HG03558 (cell line): ENCODE measurements around the gene GTF2A1.
A peak's percentile ranks its signal among the peaks of the same experiment; 100 is the strongest.
"Not testable (repeated sequence)": the region's sequence is repeated elsewhere in the genome, so short reads cannot be mapped to it uniquely, and the experiment has no call there.

Experiments
- ATAC-seq: cut with Tn5 transposase; IDR thresholded peaks from one replicate; pipeline ENCODE4 v1.9.1; 2021; ENCODE audit warnings: moderate number of reproducible peaks; ENCODE audit not compliant: unreplicated experiment; ENCODE audit errors: extremely low read depth

The GTF2A1 gene

DNA sequence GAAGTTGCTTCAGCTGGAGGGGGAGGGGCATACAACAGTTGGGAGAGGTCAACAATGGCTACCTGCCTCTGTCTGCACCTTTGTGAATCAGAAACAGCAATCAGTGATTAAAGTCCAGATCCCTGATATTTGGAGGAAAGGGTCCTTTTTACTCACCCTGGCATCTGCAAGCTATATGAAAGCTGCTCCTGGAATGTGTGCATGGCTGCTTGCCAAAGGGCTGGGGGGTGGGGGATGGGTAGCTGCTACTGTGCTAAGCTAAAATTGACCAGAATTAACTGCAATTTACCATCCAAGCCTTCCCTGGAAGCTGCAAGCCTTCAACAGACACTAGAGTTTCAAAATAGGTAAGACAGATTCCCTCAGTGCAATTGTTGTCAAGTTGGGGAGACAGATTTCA lies 13.5 kb upstream of the GTF2A1 start:
- ATAC-seq: no peak

DNA sequence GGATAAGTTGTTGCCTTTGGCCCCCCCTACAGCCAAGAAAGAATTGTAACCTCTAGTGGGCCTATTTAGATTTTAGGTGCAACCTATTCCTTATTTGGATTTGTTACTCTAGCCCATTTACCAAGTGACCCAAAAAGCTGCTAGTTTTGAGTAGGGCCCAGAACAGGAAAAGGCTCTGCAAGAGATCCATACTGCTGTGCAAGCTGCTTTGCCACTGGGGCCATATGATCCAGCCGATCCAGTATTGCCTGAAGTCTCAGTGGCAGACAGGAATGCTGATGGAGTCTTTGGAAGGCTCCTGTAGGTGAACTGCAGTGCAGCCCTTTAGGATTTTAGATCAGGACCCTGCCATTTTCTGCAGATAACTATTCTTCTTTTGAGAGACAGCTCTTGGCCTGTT lies 12.9 kb upstream of the GTF2A1 start:
- ATAC-seq: no peak

DNA sequence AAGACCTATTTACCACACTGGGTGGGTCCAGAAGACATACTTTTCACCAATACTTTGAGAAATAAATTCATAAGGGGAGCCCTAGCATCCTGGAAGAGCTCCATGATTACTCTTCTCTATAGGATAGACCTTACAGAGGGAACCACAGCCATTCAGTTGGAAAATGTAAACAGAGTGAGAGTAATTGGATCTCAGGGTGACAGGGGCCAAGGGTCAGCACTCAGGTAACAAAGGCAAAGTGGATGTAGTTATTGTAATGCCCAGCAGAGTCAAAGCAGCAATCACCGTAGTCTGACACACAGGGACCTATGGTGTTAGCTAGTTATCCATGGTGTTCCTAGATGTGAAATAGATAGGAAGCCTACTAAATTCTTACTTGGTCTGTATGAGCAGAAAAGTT lies 10.8 kb upstream of the GTF2A1 start:
- ATAC-seq: no peak

- ATAC-seq: no peak
These were observed 3.5 kb upstream of the GTF2A1 start for GRCh38 chr14:81224222-81224621.

DNA sequence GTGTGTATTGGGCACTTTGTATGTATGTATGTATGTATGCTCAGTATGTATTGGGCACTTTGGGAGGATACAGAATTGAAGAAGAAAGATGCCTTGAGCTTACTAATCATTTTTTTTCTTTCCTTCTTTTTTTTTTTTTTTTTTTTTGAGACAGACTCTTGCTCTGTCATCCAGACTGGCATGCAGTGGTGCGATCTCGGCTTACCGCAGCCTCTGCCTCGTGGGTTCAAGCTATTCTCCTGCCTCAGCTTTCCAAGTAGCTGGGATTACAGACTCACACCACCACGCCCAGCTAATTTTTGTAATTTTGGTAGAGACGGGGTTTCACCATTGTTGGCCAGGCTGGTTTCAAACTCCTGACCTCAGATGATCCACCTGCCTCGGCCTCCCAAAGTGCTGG lies 3.0 kb upstream of the GTF2A1 start:
- not testable (repeated sequence) for ATAC-seq

DNA sequence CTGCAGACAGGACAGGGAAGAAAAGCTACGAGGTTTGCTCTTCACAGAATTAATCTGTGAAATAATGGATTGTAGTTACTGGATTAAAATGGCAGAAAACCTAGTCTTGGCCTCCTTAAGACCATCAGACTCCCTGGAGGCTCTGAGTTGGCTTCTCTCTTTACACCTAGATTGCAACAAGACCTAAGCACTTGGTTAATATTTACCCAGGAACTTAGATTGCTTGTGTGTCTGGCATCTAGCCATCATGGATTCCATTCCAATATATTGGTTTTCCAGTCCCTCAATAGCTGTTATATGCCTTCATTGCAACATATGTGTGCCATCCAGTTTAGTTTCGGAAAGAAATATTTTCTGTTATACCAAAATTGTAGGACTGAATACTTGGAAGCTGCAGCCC lies 1.9 kb upstream of the GTF2A1 start:
- ATAC-seq: no peak

- ATAC-seq: no peak
These were observed 1.4 kb upstream of the GTF2A1 start for GRCh38 chr14:81222126-81222525.

GRCh38 chr14:81221579-81222102 lies 882 bp upstream of the GTF2A1 start:
- no peak for ATAC-seq

- no peak for ATAC-seq
These were observed 254 bp downstream of the GTF2A1 start for GRCh38 chr14:81220580-81220829.

DNA sequence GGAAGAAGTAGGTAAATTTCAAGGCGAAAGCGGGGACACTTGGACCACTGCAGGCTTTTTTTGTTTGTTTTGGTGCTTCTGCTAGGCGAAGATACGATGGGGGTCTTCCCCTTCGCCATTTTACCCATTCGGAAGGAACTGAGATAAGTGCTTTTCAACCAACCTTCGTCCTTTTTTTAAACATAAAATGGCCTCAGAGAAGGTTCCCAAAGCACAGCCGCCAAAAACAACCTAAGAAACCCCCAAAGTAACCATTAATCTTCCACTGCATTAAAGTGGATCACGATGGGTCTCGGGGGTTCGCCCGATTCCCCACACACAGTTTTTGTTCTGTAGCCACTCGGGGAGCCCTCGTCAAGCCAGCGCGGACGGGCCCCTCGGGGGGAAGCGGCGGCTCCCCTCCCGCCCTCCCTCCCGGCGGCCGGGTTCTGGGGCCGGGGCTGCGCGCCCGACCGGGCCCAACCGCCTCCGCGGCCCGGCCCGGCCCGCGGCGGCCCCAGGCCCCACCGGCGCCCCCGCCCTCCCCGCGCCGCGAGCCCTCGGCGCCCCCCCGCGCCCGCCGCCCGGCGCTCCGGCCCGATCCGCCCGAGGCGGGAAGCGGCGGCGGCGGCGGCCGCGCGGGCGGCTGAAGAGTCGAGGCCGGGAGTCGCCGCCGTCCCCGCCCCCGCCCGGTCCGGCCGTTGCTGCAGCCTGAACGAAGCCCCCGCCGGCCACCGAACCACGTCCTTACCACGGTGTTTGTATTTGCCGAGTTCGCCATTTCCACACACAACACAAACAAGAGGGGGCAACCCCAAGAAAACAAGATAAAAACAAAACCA lies 790 bp downstream of the GTF2A1 start:
- no peak for ATAC-seq

DNA sequence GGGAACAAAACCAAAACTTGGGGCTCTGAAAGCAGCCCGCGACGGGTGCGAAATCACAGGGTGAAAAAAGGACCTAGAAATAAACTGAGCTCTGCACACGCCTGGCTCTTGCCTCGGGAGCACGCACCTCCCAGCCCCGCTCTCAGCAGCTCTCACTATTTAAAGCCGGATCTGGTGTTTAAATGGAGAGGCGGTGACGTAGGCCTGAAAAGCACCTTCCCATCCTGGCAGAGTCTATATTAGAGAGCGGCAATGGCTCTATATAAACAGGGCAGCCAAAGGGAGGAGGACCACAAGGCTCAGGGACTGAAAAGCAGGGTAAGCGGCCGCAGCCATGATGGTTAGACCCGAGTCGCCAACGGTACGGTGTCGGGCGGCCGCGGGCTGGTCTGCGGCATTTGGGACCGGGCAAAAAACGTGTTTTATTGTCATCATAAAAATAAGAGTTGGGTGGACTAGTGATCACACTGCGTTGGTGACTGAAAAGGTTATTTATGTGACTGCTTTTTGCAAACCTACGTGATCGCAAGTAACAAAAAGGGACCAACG lies 1.5 kb downstream of the GTF2A1 start:
- ATAC-seq: peak; percentile 45

DNA sequence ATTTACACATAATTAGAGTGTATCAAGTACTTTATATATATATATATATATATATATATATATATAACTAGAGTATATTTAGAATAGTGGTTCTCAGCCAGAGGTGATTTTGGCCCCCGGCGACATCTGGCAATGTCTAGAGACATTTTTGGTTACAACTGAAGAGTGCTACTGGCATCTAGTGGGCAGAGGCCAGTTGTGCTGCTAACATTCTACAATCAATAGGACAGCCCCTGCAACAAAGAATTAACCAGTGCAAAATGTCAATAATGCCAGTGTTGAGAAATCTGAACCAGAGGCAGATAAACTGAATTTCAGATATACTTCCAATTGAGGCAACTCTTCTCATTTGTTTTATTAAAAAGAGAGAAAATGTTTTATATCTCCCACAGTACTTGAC lies 8.9 kb downstream of the GTF2A1 start:
- ATAC-seq: peak; percentile 40

DNA sequence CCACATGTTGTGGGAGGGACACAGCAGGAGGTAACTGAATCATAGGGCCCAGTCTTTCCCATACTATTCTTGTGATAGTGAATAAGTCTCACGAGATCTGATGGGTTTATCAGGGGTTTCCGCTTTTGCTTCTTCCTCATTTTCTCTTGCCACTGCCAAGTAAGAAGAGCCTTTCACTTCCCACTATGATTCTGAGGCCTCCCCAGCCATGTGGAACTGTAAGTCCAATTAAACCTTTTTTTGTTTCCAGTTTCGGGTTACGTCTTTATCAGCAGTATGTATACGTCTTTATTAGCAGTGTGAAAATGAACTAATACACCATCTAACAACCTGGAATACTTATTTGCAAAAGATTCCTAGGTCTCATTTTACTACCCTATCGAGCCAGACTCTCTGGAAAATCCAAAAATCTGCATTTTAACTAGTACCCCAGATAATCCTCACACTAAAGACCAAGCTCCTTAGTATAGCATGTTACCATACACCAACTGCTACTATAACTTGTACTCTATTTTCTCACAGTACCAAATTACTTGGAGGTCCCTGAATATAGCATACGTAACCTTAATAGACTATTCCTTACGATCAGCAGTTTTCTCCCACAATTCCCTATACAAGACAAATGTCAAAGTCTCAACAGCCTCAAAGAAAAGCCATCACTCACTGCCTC lies 11.5 kb downstream of the GTF2A1 start:
- no peak for ATAC-seq

DNA sequence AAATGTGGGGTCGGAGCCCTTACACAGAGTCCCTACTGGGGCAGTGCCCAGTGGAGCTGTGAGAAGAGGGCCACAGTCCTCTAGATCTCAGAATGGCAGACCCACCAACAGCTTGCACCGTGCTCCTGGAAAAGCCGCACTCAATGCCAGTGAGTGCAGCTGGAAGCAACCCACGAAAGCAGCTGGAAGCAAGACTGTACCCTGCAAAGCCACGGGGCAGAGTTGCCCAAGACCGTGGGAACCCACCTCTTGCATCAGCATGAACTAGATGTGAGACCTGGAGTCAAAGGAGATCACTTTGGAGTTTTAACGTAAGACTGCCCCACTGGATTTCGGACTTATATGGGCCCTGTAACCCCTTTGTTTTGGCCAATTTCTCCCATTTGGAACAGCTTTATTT lies 12.3 kb downstream of the GTF2A1 start:
- ATAC-seq: no peak

GRCh38 chr14:81206115-81206514 lies 14.6 kb downstream of the GTF2A1 start:
- no peak for ATAC-seq

GRCh38 chr14:81205639-81206038 lies 15.1 kb downstream of the GTF2A1 start:
- ATAC-seq: no peak

DNA sequence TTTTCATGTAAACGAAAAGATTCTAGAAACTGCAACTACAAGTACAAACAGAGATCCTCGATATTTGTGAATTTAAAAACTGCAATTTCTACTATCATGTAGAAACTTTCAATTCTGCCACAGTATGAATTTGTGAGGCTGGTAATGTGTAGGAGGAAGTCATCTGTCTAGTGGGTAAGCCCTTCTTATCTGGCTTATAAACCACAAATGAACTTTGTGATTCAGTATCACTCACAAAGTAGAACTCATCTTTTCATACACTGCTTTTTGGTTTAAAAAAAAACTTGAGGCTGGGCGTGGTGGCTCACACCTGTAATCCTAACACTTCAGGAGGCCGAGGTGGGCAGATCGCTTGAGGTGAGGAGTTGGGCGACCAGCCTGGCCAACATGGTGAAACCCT lies 20.7 kb downstream of the GTF2A1 start:
- ATAC-seq: no peak

GRCh38 chr14:81199084-81199483 lies 21.7 kb downstream of the GTF2A1 start:
- no peak for ATAC-seq

DNA sequence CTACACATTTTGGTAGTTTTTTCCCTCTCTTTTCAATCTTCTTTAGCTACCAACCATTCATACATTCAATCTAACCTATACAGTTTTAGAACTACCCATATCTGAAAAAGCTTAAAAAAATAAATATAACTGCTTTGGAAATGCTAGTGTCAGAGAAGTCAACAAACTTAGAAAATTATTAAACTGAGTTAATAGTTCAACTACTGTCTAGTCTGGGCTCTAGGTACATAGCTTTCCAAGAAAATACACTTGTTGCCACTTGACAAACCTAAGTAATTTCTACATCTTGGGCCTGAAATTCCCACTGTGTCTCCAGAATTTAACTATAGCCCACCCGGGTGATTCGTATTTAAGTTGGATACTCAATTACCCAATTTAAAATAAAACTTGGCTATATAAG lies 22.1 kb downstream of the GTF2A1 start:
- no peak for ATAC-seq

DNA sequence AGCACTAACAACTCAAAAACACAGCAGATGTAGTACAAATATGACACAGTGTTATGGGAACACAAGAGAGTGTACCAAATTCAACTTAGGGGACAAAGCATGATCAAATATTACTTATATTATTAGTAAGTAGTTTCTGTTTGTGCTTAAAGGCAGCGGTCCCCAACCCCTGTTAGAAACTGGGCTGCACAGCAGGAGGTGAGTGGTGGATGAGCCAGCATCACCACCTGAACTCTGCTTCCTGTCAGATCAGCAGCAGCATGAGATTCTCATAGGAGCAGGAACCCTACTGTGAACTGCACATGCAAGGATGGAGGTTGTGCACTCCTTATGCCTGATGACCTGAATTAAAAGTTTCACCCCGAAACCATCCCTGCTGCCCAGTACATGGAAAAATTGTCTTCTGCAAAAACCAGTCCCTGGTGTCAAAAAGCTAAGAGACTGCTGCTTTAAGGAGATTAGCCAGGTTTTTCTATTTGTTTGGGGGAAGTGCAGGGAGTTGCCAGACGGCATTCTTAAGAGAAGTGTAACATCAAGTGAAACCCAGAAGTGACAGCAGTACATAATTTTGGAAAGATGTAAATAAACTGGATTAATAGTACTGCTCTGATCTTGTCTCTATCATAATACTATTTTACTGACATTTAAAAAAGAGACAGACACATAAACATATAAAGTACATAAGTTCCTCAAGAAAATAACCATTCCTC lies 26.7 kb downstream of the GTF2A1 start:
- ATAC-seq: no peak

GRCh38 chr14:81192594-81192993 lies 28.2 kb downstream of the GTF2A1 start:
- no peak for ATAC-seq
